Mononuclear cell (primary cell): ENCODE measurements around the gene VEZT. TPM values are rescaled to one million over a fixed set of nuclear protein-coding genes. Genes with fewer than 3 reads are reported as not detected.
"Not testable (repeated sequence)": the region's sequence is repeated elsewhere in the genome, so short reads cannot be mapped to it uniquely, and the experiment has no call there.

Experiments used
- H3K27me3 ChIP-seq: 2 replicates; pipeline ENCODE4 v1.6.0; 2011; ENCODE audit warnings: low read length, control low read depth; ENCODE audit not compliant: insufficient read depth
- H3K4me1 ChIP-seq: 2 replicates; pipeline ENCODE4 v1.5.1; 2011; ENCODE audit warnings: mild to moderate bottlenecking, low read length, control low read depth; ENCODE audit not compliant: insufficient read depth
- H3K4me3 ChIP-seq: 2 replicates; pipeline ENCODE4 v1.5.1; 2011; ENCODE audit warnings: mild to moderate bottlenecking, low read length, moderate library complexity
- H3K9me3 ChIP-seq: 2 replicates; pipeline ENCODE4 v1.5.1; 2011; ENCODE audit warnings: low read depth, mild to moderate bottlenecking, control low read depth, low read length
- total RNA-seq: library from RNA; depleted of rRNA; stranded (reverse); fragments of >200 nt; gene quantifications from one replicate; pipeline ENCODE4 v1.2.3, GENCODE V29; 2012

Gene VEZT
- total RNA-seq, 1 donor: 93.5 TPM

DNA sequence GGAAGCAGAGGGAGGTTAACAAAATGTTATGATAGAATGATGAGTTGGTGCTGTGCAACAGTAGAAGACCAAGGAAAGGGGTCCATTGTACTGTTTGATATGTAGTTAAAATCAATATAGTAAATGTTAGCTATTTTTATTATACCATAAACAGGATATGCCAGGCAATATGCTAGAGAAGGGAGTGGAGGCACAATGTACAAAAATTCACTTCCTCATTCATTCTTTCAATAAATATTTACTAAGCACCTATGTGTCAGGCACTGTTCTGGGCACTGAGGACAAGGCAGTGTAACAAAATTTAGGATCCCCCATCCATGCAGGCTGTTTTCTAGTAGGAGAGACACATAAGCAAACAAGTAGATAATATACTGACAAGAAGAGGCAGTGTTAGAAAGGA is 25.3 kb upstream of the VEZT start:
- H3K9me3 ChIP-seq: no peaks in the 10 kb centered on the region
- no peak overlapping the region for H3K4me3 ChIP-seq
- no peaks in the 10 kb centered on the region for H3K27me3 ChIP-seq

DNA sequence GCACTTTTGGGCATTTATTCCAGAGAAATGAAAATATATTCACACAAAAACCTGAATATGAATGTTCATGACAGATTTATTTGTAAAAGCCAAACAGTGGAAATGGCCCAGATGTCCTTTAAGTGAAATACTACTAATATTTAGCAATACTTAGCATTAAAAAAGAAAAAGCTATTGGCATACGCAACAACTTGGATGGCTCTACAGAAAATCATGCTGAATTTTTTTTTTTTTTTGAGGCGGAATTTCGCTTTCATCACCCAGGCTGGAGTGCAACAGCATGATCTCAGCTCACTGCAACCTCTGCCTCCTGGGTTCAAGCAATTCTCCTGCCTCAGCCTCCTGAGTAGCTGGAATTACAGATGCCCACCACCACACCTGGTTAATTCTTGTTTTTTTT is 24.5 kb upstream of the VEZT start:
- no peaks in the 10 kb centered on the region for H3K4me1 ChIP-seq
- no peak overlapping the region for H3K4me3 ChIP-seq
- no peaks in the 10 kb centered on the region for H3K9me3 ChIP-seq
- H3K27me3 ChIP-seq: no peaks in the 10 kb centered on the region

More for the DNA sequence above, 25.3 kb upstream of the VEZT start:
- no peaks in the 10 kb centered on the region for H3K4me1 ChIP-seq

DNA sequence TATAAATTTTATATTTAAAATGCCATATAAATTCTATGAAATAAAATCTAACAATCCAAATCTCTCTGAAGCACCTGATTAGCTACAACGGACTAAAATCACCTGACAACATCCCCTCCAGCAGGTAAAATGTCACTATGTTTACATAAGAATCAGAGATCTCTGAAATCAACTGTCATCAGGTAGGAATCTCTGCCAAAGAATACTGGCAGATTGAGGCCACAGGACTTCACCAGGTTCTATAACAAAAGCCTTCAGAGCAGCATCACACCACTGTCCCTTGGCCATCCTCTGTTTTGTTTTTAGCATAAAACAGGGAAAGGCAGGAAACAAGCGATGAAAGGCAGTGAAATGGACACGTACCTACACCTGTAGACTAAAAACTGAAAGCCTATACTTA is 22.5 kb upstream of the VEZT start:
- Histone ChIP-seq H3K9me3 (no peaks in the 10 kb centered on the region), H3K4me1 (no peaks in the 10 kb centered on the region), H3K27me3 (no peaks in the 10 kb centered on the region), H3K4me3 (no peak overlapping the region)

DNA sequence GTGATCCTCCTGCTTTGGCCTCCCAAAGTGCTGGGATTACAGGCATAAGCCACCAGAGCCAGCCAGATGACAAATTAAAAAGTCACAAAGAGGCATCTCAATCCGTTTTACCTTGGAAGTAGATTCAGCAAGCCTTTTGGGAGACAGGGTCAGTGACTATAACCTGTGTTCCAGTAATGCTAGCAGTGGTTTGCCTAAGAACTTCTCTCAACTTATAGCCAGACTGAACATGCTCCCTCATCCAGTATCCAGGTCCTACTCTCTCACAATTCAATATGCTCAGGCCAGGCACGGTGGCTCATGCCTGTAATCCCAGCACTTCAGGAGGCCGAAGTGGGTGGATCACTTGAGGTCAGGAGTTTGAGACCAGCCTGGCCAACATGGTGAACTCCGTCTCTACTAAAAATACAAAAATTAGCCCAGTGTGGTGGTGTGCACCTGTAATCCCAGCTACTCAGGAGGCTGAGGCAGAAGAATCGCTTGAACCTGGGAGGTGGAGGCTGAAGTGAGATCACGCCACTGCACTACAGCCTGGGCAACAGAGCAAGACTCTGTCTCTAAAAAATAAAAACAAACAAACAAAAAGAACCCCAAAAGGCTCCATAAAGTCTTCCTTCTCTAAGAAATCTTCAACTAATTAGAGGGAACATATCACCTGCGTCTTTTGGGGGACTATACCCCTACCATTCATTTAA is 20.6 kb upstream of the VEZT start:
- H3K27me3 ChIP-seq, H3K4me1 ChIP-seq, H3K4me3 ChIP-seq, H3K9me3 ChIP-seq: not testable (repeated sequence)

DNA sequence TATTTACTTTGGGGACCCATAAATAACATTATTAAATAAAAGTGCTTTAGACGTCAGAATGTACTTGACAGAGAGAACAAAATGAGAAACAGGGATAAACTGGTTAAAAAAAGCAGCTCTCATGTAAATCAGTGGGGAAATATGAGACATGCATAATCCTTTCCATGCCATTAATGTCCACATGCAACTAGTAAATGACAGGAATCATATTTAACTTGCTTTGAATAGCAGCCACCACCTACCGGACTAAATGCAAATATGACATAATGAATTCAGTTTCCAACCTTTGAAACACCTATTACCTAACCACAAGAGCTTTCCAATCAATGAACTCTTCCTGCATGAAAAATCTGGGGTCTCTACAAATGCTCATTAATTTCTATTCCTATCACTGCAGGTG is 20.0 kb upstream of the VEZT start:
- no peaks in the 10 kb centered on the region for H3K9me3 ChIP-seq
- H3K4me1 ChIP-seq: peaks cover 3% of the 10 kb centered on the region
- H3K4me3 ChIP-seq: no peak overlapping the region
- H3K27me3 ChIP-seq: no peaks in the 10 kb centered on the region

DNA sequence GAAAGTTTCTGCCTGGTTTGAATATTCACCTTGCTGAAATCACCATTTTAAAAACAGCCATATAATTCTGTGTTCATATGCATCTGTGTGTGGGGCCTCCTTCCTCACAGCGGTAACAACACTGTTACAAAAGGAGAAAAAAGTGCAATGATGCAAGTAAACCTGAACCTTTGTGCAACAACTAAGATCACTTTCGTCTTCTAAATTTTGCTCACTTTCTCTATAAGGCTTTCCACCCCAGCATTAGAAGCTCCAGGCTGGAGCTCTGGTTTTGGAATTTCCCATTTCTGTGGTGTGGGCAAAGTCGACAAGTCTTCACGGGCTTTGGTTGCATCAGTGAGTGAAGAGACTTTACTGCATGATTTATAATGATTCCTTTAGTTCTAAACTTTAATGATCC is 18.7 kb upstream of the VEZT start:
- no peaks in the 10 kb centered on the region for H3K27me3 ChIP-seq
- peaks cover 11% of the 10 kb centered on the region for H3K4me1 ChIP-seq
- no peaks in the 10 kb centered on the region for H3K9me3 ChIP-seq
- no peak overlapping the region for H3K4me3 ChIP-seq

DNA sequence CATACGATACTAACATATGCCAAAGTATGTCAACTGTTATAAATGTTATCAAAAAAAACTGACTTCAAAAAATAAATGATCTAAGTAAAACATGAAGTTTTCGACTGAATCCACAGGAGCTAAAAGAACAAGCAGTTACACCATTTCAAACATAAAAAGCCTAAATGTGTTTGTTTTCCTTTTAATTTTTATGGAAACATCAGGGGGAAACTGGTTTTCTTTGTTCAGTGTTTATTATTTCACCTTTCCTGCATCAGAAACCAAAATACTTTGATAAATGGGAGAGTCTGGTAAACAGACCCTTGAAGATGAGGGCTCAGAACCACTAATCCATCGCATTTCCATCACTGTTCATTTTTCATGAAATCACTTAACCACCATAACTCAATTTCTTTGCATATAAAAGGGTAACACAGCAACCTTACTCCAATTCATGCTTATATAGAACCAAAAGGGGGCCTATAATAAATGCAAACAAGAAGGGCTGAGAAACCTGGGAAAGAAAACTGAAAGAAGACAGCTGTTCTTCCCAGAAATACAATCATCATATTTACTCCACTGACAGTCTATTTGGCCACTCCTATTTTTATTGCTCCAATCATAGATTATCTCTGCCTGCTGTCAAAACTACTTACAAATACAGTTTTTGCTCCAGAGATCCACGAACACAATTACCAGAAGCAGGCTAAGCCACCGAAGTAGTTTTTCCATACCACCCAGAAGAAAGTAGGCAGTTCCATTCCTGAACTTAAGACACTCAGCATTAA is 17.3 kb upstream of the VEZT start:
- Histone ChIP-seq H3K27me3 (no peaks in the 10 kb centered on the region), H3K9me3 (no peaks in the 10 kb centered on the region), H3K4me3 (no peak overlapping the region), H3K4me1 (peaks cover 25% of the 10 kb centered on the region)

DNA sequence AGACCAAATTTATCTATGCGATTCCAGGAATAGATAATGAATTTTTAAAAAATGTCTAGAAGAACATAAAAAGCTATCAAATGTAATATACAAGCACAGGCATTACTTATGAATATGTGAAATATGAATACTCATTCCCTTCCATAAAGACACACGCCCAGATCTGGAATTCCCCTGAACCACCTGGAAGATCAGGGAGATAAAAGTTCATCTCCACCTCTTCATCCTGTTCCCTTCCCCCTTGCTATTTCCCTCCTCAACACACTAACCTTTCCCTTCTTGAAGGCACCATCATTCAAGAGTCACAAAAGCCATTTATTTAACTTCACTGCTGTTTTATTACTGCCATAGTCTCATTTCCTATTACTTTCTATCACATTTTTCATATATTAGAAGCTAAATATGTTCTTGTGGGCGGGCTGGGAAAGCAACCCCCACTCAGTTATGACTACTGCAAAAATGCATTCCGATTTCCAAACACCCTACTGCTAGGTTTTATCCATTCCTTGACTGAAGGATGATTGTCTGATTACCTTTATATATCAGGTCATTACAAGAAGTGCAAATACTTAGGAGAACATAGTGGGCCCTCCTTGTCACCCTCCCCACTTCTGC is 16.4 kb upstream of the VEZT start:
- Histone ChIP-seq H3K27me3 (no peaks in the 10 kb centered on the region), H3K9me3 (no peaks in the 10 kb centered on the region), H3K4me3 (no peak overlapping the region), H3K4me1 (peaks cover 33% of the 10 kb centered on the region)

DNA sequence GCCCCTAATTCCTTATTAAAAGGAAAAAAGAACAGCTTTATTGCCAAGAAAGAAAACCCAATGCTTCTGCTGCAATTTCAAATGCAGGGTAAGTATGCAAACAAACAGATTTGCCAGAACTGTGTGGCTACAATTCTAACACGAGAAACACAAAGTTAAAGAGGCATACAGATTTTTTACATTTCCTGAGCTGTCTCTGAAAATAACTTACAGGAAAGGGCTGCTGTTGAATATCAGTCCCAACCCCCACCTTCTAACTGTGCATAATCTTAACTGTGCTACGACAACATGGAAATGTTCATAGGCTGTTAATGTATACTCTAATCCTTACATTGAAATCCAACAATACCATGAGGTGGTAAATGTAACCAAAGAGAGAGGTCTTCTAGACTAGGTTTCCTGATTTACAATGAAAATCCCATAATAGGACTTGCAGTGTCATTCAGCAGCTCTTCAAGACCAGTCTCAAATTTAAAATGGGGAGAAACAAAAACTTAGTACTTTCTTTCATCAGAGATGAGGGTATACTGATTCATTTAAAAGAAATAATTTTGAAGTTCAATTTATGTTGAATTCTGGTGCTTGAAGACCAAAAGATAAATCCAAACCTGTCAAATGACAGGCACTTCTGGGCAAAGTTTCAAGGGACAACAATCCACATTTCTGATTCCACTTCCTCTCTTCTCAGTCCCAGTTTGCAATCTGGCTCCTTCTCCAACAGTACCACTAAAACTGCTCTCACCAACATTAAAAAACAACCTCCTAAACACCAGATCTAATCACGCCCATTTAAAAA is 14.7 kb upstream of the VEZT start:
- no peaks in the 10 kb centered on the region for H3K27me3 ChIP-seq
- no peaks in the 10 kb centered on the region for H3K9me3 ChIP-seq
- H3K4me3 ChIP-seq: no peak overlapping the region
- peaks cover 42% of the 10 kb centered on the region for H3K4me1 ChIP-seq

DNA sequence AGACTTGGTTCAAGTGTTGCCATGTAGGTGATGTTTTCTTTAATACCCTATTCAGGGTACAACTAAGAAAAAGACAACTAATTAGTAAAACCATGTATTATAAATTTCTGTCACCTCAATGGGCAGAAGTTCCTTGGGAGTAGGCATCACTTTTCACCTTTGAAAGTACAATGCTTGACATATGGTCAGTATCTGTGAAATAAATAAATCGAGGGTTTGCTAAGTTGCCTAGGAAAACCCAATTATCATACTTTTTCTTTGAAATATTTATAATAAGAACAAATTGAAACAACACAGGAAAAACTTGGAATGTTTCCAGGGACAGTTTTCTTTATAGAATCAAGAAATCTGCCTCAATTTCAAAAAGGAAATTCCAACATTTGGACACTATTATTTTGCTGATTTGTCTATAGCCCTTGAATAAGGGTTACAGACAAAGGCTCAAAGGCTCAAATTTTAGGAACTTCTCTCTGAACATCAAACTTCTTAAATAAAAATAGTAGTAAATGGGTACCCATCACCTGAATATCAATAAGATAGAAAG is 14.0 kb upstream of the VEZT start:
- Histone ChIP-seq H3K27me3 (no peaks in the 10 kb centered on the region), H3K9me3 (no peaks in the 10 kb centered on the region), H3K4me3 (no peak overlapping the region), H3K4me1 (peaks cover 42% of the 10 kb centered on the region)

DNA sequence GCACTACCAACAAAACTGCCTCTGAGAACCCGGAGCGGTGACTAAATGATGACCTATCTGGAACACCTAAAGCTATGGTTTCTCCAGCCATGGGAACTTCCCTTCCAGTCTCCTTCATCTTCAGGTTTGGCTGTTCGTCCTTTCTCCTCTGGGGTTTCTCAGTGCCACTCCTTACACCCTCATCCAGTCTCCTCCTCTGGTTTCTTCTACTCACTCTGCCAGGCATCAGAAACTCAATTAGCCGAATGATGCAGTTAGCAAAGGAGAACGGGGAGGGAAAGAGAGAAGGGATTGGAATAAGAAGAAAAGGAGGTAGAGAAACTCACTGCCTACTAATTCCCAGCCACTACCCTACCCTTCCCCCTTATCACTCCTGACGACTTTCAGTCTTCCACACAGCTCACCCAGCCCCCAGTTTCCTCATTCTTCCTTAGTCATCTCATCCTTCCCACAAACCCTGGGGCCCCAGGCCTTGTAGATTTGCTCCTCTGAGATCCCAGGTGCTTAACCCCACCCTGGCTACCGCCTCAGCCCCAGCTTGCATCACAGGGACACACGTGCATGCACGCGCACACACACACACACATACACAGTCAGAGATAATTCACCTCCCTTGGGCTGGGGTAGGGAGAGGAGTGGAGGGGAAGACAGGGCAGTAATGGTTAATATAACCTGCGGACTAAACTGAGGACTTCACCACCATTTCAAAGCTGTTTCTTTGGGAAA is 13.3 kb upstream of the VEZT start:
- no peak overlapping the region for H3K4me3 ChIP-seq
- H3K27me3 ChIP-seq: no peaks in the 10 kb centered on the region
- H3K9me3 ChIP-seq: no peaks in the 10 kb centered on the region
- H3K4me1 ChIP-seq: peaks cover 42% of the 10 kb centered on the region

DNA sequence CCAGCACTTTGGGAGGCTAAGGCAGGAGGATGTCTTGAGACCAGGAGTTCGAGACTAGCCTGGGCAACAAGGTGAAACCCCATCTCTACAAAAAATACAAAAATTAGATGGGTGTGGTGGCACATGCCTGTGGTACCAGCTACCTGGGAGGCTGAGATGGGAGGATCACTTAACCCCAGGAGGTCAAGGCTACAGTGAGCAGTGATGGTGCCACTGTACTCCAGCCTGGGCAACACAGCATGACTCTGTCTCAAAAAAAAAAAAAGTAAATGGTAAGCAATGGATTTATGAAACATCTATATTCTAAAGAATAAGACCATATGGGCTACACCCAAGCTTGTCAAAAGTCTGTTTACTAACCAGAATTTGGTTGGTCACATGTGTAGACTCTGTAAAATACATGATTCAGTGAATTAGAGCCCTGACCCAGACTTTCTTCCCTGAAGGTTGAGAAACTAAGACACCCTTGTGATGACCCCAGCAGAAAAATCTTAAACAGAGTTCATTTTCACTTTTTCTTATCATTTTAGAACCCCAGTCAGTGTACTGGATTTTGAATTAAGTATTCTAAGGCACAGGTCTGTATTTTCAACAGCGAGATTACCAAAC is 12.5 kb upstream of the VEZT start:
- H3K4me1 ChIP-seq: peaks cover 42% of the 10 kb centered on the region
- no peaks in the 10 kb centered on the region for H3K9me3 ChIP-seq
- H3K27me3 ChIP-seq: no peaks in the 10 kb centered on the region
- no peak overlapping the region for H3K4me3 ChIP-seq

DNA sequence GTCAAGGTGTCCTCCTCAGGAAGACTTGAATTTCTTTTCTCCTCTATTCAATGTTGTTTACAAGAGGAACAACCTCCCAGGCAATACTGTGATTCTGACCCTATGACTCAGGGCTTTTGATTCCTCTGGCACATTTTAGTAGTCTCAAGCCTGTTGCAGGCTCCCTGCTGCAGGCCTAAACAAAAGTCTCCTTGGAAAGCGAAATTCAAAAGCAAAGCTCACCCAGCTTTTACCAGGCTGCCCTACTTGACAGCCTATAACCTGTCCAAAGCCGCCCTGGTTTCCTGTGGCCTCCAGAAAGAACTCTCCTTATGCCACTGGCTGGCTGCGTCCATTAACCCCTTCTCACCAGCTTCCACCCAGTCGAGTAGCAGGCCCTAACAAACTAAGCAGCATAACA is 11.9 kb upstream of the VEZT start:
- Histone ChIP-seq H3K9me3 (no peaks in the 10 kb centered on the region), H3K27me3 (no peaks in the 10 kb centered on the region), H3K4me3 (no peak overlapping the region), H3K4me1 (peaks cover 42% of the 10 kb centered on the region)

DNA sequence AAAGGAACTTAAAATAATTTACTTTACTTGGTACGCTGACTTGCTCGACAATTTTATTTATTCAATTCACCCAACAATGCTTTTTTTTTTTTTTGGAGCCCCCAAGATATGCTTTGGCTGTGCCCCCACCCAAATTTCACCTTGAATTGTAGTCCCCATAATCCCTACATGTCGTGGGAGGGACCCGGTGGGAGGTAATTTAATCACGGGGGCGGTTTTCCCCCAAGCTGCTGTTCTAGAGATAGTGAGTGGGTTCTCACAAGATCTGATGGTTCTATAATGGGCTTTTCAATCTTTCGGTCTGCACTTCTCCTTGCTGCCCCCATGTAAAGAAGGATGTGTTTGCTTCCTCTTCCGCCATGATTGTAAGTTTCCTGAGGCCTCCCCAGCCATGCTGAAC is 10.7 kb upstream of the VEZT start:
- H3K4me1 ChIP-seq: peaks cover 42% of the 10 kb centered on the region

More for the DNA sequence above, 10.7 kb upstream of the VEZT start:
- Histone ChIP-seq H3K9me3 (no peaks in the 10 kb centered on the region), H3K4me3 (no peak overlapping the region), H3K27me3 (no peaks in the 10 kb centered on the region)
